ENCODE data around the gene STK11.

Gene STK11, protein sequence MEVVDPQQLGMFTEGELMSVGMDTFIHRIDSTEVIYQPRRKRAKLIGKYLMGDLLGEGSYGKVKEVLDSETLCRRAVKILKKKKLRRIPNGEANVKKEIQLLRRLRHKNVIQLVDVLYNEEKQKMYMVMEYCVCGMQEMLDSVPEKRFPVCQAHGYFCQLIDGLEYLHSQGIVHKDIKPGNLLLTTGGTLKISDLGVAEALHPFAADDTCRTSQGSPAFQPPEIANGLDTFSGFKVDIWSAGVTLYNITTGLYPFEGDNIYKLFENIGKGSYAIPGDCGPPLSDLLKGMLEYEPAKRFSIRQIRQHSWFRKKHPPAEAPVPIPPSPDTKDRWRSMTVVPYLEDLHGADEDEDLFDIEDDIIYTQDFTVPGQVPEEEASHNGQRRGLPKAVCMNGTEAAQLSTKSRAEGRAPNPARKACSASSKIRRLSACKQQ

DNA sequence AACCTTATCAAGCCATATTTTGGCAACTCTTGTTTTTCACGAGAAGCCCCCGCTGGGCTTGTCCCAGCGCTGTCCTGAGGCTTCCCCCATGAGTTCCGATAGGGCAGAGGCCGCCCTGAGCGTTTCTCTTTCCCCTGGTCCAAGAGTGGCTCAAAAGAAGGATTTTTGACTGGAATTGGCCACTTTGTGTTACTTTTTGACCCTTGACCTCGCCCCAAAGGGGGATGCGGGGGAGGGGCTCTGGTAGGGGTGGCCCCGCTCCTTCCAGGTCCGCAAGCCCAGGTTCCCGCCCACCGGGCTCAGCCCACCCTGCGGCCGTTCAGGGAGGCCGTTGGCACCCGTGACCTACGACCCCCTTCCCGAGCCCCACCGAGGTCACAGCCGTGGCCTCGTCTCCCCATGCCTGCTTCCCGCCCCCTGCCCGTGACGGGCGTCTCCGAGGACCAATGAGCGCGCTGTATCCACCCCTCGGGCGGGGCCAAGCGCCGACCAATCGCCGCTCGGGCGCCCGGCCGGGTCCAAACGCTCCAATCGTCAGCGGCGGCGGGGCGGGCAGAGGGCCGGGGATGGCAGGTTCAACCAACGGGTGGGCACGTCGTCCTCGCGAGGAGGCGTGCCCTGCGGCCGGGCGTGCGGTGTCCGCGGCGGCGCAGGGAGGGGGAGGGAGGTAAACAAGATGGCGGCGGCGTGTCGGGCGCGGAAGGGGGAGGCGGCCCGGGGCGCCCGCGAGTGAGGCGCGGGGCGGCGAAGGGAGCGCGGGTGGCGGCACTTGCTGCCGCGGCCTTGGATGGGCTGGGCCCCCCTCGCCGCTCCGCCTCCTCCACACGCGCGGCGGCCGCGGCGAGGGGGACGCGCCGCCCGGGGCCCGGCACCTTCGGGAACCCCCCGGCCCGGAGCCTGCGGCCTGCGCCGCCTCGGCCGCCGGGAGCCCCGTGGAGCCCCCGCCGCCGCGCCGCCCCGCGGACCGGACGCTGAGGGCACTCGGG lies at the start of gene STK11:
Gene STK11 (plus strand): TSS at position 665 of the 986 bp plus-strand sequence. CDS start 1,136 bp downstream, outside the sequence.
- DNase-seq, result peak; percentile 91

DNA sequence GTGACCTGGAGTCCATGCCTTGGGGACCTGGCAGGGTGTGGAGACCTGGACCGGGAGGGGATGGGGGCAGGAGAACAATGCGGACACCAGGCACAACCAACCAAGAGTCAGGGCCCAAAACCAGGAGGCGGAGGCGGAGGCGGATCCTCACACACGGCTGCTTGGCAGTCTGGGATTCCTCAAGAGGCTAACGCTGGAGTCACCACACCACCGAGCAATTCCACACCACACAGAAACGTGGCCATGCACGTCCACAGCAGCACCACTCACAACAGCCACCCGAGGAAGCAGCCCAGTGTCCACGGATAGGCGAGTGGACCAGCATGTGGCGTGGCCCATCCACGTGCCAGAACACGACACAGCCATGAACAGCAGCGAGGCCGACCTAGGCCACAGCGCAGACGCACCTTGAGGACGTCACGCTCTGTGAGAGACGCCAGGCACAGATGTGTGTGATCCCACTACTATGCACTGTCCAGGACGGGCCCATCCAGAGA lies 49.2 kb upstream of the STK11 start:
- no peak for DNase-seq

DNA sequence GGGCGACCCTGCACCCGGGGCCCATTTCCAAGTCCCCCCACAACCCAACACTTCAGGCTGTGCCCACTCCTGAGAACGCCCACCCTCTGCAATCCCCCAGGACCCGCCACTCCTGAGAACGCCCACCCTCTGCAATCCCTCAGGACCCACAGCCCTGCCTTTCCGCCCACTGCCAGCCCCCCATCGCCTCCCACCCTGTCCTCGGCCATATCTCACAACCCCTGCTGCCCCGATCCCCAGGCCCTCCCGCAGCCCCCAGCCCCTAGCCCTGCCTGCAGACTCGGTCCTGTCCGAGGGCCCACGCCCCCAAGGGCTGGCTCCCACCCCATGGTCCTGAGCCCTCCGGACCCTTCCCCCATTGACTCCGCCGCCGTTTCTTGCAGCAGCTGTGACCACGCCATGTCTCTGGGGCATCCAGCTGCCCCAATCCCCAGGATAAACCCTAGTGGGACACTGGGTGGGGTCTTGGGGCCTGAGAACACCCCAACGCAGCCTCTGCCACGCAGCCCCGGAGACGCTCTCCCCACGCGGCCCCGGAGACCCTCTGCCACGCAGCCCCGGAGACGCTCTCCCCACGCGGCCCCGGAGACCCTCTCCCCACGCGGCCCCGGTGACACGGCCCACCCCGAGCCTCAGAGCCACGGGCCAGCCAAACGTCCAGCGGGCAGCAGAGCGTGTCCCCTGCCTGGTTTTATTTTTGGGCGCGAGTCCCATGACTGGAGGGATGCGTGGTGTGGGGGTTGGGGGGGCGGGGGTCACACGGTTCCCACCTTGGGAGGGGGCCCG lies 48.6 kb upstream of the STK11 start:
- no peak for DNase-seq

DNA sequence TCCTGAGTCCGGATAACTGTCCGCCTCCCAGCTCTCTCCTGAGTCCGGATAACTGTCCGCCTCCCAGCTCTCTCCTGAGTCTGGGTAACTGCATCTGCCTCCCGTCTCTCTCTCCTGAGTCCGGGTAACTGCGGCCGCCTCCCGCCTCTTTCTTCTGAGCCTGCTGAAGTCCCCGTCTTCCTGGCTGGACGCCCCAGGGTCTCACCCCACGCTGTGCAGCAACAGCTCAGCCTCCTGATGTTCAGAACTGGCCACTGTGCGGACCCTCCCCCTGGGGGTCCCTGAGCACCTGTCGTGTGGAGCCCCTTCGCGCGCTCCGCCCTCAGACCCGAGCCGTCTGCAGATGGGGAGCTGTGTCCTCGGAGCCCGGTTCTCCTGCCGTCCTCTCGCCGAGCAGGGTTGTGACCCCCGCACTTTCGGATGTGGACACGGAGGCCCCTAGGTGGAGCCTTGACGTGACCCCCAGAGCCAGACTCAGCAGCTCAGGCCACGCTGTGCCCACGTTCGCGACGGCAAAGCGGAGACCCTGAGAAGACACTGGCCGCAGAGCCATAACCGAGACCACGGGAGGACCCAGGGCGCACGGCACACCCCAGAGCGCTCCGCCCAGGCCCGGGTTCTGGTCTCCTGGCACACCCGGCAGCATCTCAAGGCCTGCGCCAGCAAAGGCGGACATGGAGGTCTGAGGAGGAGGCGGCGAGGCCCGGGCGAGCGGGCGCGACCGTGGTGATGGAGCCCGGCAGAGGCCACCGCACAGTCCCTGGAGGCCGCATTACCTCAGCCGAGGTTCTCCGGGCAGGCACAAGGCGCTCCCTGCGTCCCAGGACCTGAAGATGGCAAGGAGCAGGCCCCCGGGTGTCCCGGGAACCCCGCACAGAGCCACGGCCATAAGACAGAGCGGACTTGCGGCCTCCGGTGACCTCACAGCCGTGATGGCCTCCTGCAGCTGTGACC lies 47.4 kb upstream of the STK11 start:
- DNase-seq, result no peak

DNA sequence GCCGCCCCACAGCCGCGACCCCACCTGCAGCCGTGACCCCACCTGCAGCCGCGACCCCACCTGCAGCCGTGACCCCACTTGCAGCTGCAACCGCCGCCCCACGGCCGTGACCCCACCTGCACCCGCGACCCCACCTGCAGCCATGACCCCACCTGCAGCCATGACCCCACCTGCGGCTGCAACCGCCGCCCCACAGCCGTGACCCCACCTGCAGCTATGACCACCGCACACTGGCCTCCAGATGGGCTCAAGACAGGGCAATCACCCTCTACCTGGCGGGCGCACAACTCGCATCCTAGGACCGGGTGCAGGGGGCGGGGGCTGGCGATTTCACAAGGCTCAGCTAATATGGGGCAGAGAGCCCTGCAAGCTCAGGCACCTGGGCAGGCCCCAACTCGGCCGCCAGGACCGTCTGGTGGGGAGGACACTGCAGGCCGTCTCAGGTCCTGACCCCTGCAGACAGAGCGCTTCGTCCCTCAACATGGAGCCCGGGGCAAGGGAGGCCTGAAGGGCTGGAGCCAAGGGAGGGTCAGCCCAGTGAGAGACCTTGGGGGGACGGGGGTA lies 46.6 kb upstream of the STK11 start:
- DNase-seq, result no peak

DNA sequence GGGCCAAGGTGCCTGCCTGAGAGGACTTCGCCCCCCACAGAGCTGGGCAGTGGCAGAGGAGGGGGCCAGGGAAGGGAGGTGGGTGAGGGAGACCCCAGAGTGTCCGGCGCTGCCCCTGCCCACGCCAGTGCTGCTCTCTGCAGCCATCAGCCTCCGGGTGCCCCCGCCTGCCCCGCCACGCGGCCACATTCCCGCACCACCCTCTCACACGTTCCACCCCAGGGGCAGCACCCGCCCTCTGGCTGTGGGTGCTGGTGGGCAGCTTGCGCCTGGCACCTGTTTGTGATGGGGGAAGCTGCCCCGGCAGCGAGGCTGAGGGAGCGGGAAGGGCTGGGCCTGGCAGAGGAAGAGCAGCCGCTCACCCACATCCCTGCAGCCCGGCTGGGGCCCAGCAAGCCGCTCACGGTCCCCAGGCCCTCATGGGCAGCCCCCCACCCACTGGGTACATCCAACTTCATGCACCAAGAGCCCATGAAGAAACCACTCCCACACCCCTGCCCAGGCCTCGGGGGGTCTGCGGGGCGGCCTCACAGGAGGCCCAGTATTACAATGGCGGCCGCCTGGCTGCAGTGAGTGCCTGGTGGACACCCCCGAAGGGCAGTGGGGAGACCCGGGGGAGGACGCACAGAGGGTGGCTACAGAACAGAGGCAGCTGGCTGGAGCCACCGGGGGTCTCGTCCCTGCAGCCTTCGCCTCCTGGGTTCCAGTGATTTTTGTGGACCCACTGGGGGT lies 45.5 kb upstream of the STK11 start:
- no peak for DNase-seq

DNA sequence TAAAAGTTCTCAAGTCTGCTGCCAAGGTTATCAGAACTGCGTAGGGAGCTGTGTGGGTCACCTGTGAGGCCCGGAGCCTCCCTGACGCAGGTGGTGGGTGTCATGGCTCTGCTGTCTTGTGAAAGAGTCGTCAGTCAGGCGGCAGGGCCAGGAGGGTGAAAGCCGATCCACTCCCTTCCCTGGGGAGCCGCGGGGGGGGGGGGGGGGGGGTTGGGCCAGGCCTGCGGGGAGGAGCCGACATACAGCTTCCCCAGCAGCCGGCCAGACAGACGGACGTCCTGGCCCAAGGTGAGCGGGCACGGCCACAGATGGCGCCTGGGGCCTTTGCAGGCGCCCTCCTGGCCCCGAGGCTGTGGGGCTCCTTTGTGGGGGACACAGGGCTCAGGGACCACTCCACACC lies 43.9 kb upstream of the STK11 start:
- no peak for DNase-seq

DNA sequence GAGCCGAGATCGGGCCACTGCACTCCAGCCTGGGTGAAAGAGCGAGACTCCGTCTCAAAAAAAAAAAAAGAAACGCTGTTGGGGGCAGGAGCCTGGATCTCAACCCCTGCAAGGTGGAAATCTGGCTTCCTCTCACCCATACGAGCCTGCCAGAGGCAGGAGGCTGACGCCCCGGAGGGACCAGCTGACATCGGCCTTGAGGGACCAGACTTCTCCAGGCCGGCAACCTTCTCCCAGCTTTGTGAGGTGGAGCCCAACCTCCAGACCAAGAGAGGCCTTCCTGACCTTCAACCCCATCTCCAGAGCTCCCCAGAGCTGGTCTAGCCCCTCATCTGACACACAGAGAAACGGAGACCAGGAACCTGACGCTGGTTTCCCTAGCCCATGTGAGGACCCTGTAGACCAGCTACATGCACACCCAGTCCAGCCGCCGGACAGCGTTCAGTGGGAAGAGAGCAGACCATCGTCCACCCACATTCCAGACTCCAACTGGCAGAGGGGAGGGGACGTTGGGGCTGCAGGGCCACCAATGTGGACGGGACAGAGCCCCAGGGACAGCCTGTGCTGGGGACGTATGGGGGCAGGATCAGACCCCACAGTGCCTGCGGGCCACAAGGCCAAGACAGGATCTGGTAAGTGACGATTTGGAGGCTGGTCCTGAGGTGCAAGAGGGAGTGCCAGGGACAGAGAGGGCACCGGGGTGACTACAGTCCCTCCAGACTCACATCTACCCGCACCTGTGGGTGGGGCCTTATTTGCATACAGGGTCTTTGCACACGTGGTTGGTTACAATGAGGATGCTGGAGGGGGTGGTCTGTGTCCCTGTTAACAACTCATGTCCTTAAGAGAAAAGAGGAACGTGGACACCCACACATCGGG lies 42.9 kb upstream of the STK11 start:
- no peak for DNase-seq

DNA sequence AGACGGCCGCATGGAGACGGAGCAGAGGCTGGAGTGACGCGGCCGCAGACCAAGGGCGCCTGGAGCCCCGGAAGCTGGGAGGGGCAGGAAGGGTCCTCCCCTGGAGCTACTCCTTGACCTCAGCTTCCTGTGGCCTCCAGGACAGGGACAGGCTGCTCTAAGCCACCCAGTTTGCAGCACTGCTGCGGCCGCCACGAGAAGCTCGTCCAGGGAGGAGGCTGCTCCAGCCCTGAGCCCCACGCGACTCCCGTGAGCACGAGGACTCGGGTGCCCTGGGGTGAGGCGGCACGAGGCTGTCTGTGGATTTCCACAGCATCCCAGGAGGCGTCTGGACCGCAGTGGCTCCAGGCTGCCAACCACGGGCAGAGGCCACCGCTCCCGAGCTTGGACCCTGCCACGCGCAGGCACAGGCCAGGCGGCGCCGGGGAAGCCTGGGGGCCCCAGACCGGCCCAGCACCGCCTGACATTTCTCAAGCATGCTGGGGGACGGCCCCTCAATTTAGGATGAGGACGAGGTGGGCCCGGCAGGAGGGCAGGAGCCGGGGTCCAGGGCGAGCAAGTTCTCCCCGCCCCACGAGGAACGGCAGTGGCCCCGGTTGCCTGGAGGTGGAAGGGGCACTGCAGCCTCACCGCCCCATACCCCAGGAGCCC lies 42.2 kb upstream of the STK11 start:
- no peak for DNase-seq

DNA sequence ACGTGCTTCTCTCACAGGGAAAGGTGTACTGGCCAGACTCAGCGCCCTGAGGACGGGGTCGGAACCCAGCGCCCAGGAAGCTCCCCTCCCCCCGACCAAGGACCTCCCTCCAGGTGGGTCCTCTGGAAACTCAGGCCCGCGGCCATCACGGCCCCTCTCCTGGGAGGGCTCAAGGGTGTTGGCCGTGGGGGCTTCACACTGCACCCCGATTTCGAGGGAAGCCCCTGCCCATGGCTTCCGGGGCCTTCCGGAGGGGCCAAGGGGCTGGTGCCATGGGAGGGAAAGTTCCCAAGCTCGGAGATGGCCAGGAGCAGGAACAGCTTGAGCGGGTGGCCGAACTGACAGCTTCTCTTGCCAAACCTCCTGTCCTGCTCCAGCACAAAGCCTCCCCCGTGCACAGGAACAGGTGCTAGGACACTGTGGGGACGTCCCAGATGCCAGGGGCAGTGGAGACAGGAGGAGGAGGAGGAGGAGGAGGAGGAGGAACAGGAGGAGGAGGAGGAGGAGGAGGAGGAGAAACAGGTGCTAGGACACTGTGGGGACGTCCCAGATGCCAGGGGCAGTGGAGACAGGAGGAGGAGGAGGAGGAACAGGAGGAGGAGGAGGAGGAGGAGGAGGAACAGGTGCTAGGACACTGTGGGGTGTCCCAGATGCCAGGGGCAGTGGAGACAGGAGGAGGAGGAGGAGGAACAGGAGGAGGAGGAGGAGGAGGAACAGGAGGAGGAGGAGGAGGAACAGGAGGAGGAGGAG lies 41.5 kb upstream of the STK11 start:
- DNase-seq, result no peak

DNA sequence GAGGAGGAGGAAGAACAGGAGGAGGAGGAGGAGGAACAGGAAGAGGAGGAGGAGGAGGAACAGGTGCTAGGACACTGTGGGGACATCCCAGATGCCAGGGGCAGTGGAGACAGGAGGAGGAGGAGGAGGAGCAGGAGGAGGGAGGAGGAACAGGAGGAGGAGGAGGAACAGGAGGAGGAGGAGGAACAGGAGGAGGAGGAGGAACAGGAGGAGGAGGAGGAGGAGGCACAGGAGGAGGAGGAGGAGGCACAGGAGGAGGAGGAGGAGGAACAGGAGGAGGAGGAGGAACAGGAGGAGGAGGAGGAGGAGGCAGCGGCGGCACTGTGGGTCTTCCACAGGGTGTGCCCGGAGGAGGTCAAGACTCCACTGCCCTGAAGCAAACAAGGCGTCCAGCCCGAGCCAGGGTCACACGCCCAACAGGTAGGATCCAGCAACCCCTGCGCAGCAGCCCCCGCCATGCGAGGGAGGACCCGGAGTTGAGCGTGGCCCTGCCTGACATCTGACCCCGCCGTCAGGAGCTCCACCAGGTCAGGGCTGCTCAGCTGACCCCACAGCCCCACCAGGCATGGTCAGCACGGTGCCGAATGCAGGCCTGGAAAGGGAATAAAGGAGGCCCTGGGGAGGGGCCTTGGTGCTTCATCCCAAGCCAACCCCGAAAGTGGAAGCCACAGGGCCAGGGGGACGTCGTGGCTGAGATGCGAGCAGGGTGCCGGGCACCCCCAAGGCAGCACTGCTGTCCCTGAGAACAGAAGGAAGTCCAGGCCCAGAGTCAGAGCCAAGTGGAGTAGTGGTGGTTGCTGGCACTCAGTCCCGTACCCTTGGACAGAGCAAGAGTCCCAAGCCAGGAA lies 40.7 kb upstream of the STK11 start:
- DNase-seq, result no peak

DNA sequence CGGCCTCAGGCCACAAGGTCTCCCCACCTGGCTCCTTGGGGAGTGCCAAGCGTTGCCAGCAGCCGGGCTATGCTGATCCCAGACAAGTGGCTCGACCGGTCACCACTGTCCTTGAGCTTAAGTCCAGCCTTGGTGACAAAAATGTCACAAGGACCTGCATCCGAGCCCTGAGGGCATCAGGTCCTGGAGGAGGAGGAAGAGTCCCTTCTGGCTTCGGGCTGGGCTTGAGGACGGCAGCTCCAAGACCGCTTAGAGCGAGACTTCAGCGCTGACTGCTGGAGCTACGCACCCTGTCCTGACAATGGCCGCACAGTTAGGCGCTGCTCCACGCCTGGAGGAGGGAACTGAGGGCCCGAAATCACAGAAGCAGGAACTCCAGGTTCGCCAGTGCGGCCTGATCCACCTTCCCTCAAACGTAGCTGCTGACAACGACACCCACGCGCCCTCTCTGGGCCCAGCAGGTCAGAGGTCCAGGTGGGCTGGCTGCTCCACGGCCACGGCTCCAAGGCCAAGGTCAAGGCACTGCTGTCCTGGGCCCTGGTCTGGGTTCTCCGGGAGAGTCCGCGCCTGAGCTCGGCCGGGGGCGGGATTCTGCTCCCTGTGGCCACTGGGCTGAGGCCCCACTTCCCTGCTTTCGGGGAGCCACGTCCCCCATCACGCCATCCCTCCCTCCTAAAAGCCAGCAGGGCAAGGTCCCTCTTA lies 38.6 kb upstream of the STK11 start:
- no peak for DNase-seq

DNA sequence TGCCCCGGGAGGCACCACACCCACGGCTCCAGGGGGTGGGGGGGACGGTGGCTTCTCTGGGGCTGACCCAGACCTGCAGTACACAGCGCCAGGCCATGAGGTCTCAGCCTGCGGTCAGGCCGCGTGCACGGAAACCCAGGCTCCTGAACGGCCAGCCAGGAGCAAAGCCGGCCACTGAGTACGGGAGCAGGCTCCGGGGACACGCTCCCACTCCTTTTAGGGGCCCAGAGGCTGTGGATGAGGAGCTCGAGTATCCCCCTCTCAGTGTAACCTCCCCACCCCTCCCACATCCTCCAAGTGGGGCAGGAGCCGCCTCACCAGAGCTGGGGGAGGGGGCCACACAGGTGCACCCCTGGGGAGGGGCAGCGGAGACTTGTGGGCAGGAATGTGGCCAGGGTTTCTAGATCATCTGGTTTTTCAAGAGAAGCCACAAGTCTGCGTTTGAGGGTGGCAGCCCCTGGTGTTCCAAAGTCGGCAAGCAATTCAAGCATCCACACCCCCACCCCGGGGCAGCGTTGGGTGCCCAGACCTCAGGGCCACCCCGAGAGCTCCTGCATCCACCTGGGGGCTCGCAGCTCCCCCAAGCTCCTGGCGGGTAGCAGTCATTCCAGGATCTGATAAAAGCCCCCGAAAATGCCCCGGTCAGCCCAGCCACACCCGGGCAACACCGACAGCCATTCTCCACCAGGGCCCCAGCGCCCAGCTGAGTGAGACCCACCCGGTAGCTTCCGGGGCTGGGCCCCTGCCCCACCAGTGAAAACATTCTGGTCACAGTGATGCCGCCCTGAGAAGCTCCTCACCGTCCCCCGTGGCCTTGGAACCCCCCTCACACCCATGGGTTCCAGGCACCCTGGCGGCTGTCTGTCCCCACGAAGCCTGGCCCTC lies 37.6 kb upstream of the STK11 start:
- DNase-seq, result no peak

DNA sequence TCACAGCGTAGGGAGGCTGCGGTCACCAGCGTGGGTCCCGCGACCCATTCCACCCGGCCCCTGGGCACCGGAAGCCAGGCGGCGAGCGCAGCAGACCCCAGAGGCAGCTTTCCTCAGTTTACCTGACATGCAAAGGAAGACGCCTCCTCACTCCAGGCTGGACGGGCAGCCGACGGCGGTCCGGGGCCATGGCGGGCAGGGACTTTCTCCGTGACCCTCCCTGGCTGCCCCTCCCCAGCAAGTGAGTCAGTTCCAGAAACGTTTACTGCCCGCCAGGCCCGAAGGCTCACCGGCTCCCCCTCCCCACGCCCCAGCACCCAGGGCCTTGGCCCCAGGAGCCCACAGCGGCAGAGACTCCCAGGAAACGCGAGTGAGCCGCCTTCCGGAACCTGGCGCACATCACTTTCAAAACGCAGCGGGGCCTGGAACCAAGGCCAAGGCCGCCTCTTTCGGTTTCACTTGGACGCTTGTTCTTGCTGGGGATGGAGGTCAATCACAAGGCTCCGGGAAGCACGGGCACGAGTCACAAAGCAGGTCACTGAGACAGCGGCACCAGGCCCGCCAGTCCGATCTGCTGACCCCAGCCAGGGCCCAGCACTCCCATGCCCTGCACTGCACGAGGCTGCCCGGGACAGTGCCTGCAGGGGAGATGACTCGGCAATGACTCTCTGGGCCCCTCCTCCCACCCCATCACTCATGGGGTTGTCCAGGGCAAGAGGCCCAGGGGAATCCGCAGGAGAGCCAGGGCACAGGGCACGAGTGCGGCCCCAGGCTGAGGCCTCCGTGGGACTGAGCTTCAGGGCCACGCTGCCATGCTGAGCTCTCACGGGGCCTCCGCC lies 36.8 kb upstream of the STK11 start:
- DNase-seq, result no peak

All from KG1 (cell line).